Parathyroid adenoma (tissue), 2 donors: Measurements from ENCODE around the gene MTHFD1.

Source experiments
- H2AFZ ChIP-seq: fragments of 300-600 bp; sonication (generic); one replicate; pipeline ENCODE4 v1.7.0; 2017; ENCODE audit warnings: antibody characterized with exemption, mild to moderate bottlenecking
- H3K27ac ChIP-seq: fragments of 300-600 bp; sonication (generic); one replicate; pipeline ENCODE4 v1.7.0; 2017
- H3K27me3 ChIP-seq: fragments of 300-600 bp; sonication (generic); one replicate; pipeline ENCODE4 v1.7.0; 2017; ENCODE audit warnings: low read length; ENCODE audit not compliant: control insufficient read depth, insufficient read depth
- H3K36me3 ChIP-seq: fragments of 300-600 bp; sonication (generic); one replicate; pipeline ENCODE4 v1.7.0; 2017; ENCODE audit warnings: low read length; ENCODE audit not compliant: control insufficient read depth, insufficient read depth
- H3K4me1 ChIP-seq: fragments of 300-600 bp; sonication (generic); one replicate; pipeline ENCODE4 v1.7.0; 2017; ENCODE audit warnings: control low read depth
- H3K4me2 ChIP-seq: fragments of 300-600 bp; sonication (generic); one replicate; pipeline ENCODE4 v1.7.0; 2017; ENCODE audit warnings: low read length
- H3K4me3 ChIP-seq: fragments of 300-600 bp; sonication (generic); one replicate; pipeline ENCODE4 v1.7.0; 2017; ENCODE audit warnings: low read depth, low read length
- H3K79me2 ChIP-seq: fragments of 300-600 bp; sonication (generic); one replicate; pipeline ENCODE4 v1.7.0; 2017; ENCODE audit warnings: control low read depth
- H3K9ac ChIP-seq: fragments of 300-600 bp; sonication (generic); one replicate; pipeline ENCODE4 v1.7.0; 2017; ENCODE audit warnings: mild to moderate bottlenecking
- H3K9me3 ChIP-seq: fragments of 300-600 bp; sonication (generic); one replicate; pipeline ENCODE4 v1.7.0; 2017; ENCODE audit warnings: low read length; ENCODE audit not compliant: control insufficient read depth
- CTCF ChIP-seq: fragments of 300-600 bp; sonication (generic); IDR thresholded peaks from one replicate; pipeline ENCODE4 v1.7.0; 2017; ENCODE audit warnings: antibody characterized with exemption, mild to moderate bottlenecking
- donor health status: primary hyperparathyroidism.

The MTHFD1 gene

GRCh38 chr14:64387782-64388532 is at the start of gene MTHFD1:
Gene MTHFD1, plus strand, starts transcription at chr14:64388353. Its CDS starts 75 bp downstream, at chr14:64388428.
- peaks cover 4% of the 10 kb centered on the region for H3K4me1 ChIP-seq
- H3K79me2 ChIP-seq, result peaks cover 6% of the 10 kb centered on the region
- peak within 1 kb of the TSS; percentile 73 for H3K4me3 ChIP-seq
- H3K4me2 ChIP-seq, result peak within 1 kb of the TSS; percentile 85
- peak within 1 kb of the TSS; percentile 92 for H2AFZ ChIP-seq
- no peaks in the 10 kb centered on the region for H3K27me3 ChIP-seq
- no peak within 1 kb of the TSS for H3K9ac ChIP-seq
- H3K36me3 ChIP-seq, result no peaks in the 10 kb centered on the region
- TF ChIP-seq CTCF, result peak; percentile 24
- peak within 1 kb of the TSS; percentile 55 for H3K27ac ChIP-seq
- no peaks in the 10 kb centered on the region for H3K9me3 ChIP-seq

GRCh38 chr14:64338616-64339316 is 49.4 kb upstream of the MTHFD1 start:
- TF ChIP-seq CTCF, result no peak

GRCh38 chr14:64340560-64341196 is 47.5 kb upstream of the MTHFD1 start:
- Histone ChIP-seq H3K36me3 (no peaks in the 10 kb centered on the region), H3K27me3 (no peaks in the 10 kb centered on the region), H2AFZ (no peak overlapping the region), H3K79me2 (no peaks in the 10 kb centered on the region), H3K4me2 (no peak overlapping the region), H3K9me3 (no peaks in the 10 kb centered on the region), H3K4me3 (no peak overlapping the region), H3K4me1 (peaks cover 3% of the 10 kb centered on the region), H3K9ac (no peak overlapping the region), H3K27ac (no peak overlapping the region)
- TF ChIP-seq CTCF, result no peak

More at GRCh38 chr14:64338616-64339316, 49.4 kb upstream of the MTHFD1 start:
- Histone ChIP-seq H3K27ac (peak overlapping the region; percentile 92), H3K4me2 (peak overlapping the region; percentile 99), H3K9ac (no peak overlapping the region), H2AFZ (peak overlapping the region; percentile 97), H3K27me3 (no peaks in the 10 kb centered on the region), H3K36me3 (no peaks in the 10 kb centered on the region), H3K9me3 (no peaks in the 10 kb centered on the region), H3K79me2 (no peaks in the 10 kb centered on the region), H3K4me3 (peak overlapping the region; percentile 88), H3K4me1 (peaks cover 3% of the 10 kb centered on the region)

GRCh38 chr14:64347748-64348147 is 40.4 kb upstream of the MTHFD1 start:
- no peak for TF ChIP-seq CTCF
- H3K27ac ChIP-seq, result no peak overlapping the region
- H3K9me3 ChIP-seq, result no peaks in the 10 kb centered on the region
- H3K27me3 ChIP-seq, result no peaks in the 10 kb centered on the region
- no peak overlapping the region for H3K9ac ChIP-seq
- no peaks in the 10 kb centered on the region for H3K4me1 ChIP-seq
- no peaks in the 10 kb centered on the region for H3K36me3 ChIP-seq
- no peak overlapping the region for H3K4me3 ChIP-seq
- no peak overlapping the region for H3K4me2 ChIP-seq
- H3K79me2 ChIP-seq, result no peaks in the 10 kb centered on the region
- H2AFZ ChIP-seq, result no peak overlapping the region
